GM19395 (cell line): Measurements from ENCODE around the gene PVALEF.

ENCODE experiments used
- ATAC-seq: cut with Tn5 transposase; IDR thresholded peaks from one replicate; pipeline ENCODE4 v1.9.1; 2021; ENCODE audit warnings: mild to moderate bottlenecking, moderate library complexity; ENCODE audit not compliant: unreplicated experiment

The PVALEF gene

DNA sequence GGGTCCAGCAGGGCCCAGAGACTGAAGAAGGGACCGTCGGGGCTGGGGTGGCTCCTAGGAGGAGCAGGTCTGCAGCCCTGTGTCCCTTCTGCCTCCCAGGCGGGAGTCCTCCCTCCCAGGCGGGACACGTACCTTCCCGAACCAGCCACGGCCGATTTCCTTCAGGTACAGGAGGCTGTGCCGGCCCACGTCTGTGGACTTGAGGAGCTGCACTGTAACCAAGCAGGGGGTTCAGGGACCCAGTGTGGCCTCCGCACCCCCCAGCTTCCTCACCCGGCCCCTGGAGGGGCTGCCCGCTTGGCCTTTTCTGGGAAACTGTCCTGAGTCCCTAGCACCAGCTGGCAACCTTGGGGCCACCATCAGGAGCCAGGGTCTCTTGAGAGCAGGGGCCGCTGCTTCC, 37.0 kb upstream of the PVALEF start:
- no peak for ATAC-seq

DNA sequence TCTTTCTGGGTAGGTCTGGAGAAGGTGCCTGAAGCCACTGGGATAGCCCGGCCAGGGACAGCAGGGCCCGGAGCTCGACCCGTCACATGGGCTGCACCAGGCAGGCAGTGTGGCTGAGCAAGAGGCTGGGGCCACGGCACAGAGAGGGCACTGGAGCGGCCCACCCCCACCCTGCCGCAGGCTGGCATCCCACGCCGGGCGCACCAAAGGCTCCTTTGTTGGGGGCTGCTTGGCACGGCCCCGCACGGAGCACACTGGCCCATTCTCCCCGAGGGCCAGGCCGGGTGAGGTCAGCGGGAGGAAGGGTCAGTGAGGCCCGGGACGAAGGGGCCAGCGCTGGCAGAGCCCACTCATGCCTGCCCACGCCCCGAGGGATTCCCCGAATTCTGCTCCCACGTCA, 36.5 kb upstream of the PVALEF start:
- ATAC-seq: no peak

DNA sequence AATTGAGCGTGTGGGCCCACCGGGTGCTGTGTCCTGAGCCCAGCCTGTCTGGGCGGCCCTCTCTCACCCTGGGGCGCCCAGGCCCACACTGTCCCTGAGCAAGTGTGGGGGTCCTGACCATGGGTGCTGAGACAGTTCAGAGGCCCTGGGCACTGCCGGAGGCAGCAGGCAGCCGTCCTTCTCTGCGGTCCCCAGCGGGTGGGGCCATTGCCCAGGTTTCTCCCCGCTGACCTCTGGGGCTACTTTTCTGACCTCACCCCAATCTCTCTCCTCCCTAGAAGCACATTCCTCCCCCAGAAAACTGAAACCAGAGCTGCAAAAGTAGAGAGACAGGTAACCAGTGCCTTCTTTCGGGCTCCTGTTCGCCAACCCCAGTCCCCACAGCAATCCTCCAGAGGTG, 36.0 kb upstream of the PVALEF start:
- no peak for ATAC-seq

DNA sequence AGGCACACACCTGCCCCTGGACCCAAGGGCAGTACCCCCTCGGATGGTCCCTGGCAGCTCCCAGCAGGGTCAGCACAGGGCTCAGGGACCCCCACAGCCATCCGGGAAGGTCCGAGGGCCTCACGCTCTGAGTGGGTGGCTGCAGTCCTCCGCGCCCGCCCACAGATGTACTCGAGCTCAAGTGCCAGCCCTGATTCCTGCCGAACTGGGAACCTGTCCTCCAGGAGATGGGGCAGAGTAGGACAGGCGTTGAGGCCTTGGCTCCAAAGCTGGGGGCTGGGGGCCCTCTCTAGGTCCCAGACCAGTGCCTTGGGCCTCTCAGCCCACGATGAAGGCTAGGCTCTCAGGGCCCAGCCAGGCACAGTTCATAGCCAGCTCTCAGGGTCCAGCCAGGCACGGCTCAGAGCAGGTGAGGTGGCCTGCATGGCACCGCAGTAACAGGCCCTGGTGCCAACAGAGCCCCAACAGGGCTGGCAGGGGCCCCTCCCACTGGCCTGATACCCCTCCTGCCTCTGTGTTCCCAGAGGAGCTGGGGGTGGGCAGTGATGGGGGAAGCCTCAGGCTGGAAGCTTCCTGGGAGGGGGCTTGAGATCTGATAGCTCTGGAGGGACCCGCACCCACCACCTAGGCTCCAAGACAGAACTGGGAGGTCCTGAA, 35.5 kb upstream of the PVALEF start:
- no peak for ATAC-seq

DNA sequence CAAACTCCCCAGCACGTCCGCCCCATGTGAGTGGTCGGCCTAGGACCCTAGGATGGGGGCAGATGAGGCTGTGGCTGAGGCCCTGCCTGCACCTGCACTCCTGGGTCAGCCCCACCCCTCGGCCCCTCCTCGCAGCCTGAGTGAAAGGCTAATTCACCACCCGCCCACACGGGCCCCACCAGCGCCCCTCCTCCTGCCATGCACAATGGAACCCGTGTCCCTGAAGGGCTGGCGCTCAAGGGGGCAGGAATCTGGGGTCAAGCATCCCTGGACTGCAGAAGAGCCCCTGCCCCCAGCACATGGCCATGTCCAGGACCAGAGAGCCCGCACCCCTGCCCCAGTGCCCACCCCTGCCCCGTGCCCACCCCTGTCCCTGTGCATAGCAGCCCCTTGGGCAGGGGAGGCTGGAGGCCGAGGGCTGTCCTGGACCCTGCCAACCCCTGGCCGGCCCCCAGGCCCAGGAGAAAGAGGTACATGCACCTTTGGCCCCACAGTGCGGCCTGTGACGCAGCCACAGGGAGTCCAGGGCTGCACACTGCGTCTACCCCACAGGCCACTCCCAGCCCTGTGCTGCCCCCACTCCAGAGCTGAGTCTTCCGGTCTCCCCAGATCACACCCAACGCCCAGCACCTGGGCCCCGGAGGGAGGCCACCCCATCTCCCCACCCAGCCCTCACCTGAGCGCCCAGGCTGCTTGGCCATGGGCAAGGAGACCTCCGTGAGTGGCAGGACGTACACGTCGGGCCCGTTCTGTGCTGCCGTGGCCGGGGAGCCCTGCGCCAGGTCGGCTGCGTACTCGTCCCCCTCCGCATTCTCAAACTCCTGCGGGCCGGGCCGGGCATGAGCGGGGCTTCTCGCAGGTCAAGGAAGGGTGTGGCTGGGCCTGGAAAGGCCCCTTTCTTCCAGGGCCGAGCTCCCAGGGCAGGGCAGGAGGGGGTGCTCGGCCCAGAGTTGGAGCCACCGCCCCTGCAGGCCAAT, 34.6 kb upstream of the PVALEF start:
- ATAC-seq: no peak

DNA sequence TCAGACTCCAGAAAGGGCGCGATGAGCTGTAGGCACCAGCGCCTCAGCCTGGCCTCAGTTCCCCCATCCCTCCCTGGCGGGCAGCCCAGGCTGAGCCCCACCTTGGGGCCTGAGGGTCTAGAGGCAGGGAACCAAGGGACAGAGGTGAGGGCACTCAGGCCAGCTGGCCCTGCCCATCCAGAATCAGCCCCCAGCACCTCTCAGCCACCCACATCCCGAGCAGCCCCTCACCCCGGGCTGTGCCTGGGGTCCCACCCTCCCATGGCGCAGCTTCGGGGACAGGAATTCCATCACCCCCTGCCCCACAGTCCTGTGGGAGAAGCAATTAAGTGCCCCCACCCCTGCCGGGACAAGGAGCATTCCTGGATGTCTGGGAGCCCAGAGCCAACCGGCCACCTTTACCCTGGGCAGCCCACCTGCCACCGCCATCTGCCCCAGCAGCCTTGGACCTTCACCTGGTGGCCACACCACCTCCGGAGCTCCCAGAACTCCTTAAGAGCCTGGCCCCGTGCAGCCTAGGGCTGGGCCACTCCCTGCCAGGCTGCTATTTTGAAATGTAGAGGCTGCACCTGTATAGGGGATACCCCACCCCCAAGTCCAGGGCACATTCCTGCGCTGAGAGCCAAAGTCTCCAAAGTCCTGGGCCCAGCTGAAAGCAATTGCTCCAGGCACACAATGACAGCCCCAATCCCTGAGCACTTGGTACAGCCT, 33.7 kb upstream of the PVALEF start:
- no peak for ATAC-seq

DNA sequence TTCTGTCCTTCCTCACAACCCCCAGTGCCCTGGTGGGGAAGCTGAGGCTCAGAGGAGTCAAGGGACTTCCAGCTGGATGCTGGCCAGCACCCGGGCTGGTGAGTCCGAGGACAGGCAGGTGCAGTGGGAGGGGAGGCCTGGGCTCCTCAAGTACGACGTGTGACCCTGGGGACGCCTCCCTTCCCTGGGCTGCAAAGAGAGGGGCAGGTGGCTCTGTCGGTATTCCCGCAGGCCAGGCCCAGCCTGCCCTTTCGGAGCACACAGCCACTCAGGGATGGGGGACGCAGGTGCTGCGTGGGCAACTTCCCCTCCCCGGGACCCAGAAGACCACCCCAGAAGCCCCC, 33.1 kb upstream of the PVALEF start:
- ATAC-seq: no peak

DNA sequence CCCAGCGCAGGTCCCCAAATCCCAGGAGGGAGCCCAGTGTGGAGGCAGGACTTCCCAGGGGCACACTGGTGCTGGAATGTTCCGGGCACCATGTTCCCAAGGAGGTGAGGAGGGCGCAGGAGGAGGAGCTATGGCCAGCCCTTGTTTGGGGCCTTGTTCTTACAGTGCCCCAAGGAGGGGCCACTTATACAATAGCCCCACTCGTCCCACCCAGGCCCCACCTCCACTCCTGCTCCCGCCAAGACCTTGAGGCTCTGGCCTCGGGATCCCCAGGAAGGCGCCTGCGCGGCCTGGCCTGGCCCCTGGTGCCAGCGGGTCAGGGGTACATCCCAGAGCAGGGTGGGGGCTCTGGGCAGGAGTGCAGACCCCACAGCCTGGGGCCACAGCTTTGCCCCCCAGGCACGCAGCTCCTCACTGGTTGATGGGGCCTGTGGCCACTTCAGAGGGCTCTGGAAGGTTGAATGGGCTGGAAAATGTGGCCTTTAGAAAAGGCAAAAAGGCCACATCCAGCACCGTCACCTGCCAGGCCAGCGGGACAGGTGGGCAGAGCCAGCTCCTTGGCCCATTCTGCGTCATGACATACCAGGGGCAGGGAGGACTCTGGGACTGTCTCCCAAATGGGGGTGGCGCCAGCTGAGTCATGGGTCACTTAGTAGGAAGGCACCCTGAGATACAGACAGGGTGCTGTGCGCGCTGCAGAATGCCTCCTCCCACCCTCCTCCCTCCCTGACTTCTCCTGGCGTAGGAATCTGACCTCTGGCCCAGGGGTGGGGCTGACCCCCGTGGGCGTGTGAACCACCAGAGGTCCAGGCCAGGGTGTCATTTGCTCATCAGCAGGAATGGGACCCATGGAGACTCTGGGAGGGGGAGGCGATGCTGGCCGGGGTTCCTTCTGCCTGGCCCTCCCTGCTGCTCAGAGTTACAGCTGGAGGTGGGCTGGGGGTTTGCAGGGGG, 32.3 kb upstream of the PVALEF start:
- ATAC-seq: no peak

DNA sequence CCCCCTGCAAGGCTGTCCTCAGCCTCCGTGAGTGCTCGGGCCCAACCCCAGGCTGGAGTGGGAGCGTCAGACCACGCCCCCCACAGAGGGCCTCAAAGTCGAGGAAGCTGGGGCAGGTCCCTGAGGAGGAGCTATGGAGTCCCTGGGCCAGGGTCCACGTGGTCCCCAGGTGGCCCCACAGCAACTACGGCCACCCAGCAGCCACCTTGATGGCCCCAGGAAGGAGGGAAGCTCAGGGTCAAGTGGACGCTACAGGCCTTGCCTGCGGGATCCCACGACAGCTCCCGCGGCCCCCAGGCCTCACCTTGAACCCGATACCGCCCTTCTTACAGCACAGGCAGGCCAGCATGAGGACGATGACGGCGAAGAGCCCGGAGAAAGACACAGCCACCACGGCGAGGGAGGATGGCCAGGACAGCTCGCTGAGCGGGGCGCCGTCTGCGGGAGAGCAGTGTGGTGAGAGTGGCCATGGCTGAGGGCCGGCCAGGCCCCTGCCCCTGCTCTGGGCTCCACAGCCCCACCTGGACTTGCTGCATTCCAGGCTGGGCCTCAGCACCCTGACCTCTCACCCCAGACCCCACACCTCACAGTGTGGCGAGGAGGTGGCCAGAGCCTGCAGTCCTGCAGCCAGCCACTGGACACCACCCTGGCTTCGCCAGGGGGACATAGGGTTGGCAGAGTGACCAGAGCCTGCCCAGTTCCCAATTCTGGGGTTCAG, 31.1 kb upstream of the PVALEF start:
- no peak for ATAC-seq

DNA sequence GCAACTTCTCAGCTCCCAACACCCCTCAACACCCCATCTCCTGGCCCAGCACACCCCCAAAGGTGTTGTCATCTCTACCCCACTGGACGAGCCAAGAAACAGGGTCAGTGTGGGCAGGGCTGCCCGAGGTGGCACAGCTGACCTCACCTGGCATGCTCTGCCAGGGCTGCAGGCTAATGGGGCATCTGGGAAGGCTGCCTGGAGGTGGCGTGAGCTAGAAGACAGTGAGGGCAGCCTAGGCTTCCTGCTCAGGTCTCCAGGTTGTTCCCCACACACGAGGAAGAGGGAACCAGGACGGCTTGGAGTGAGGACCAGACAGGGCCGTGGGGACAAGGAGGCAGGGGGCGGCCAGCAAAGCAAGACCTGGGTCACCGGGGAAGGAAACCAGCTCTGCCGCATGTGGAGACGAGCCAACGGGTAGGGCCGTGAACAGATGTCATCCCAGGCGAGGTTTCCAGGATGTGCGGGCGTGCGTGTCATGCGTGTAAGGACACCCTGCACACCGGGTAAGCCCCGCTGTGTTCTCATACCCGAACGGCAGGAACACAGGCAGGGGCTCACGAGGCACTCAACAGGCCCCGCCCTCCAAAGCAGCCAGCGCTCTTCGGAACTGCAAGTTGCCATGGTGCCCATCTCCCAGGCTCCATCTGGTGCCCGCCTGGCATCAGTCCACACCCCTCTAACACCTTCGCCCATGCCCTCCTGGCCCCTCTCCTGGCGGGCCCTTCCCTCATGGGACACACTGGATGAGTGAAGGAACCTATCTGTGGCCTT, 29.6 kb upstream of the PVALEF start:
- no peak for ATAC-seq

DNA sequence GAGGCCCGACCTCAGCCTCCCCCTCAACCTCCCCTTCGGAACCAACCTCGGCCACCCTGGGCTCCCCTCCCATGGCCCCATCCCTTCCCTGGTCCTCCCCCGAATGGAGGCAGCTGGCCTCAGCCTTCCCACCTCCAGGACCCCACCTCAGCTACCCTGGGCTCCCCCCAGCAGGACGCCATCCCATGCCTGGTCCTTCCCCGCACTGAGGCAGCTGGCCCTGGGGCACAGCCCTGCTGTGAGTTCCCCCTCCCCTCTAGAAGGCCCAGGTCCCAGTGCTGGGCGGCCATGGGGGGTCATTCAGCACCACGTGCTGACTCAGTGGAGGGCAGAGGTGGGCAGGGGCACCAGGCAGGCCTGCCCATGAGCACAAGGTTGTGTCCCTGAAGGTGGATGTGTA, 28.9 kb upstream of the PVALEF start:
- no peak for ATAC-seq

DNA sequence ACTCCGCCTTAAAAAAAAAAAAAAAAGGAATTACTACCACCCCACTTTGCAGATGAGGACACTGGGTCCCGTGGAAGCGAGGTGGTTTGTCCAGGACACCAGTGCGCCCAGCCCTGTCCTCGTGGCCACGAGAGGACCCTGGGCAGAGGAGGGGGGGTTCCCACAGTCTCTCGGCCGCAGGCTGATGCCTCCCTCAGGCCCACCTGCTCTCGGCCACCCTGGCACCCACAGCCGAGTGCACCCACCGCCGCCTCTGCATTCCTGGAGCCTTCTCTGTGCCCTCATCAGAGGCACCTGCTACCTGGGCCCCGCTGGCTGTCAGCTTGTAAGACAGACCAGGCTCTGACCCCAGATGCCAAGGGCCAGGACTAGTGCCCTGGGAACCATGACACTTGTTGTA, 28.1 kb upstream of the PVALEF start:
- no peak for ATAC-seq

DNA sequence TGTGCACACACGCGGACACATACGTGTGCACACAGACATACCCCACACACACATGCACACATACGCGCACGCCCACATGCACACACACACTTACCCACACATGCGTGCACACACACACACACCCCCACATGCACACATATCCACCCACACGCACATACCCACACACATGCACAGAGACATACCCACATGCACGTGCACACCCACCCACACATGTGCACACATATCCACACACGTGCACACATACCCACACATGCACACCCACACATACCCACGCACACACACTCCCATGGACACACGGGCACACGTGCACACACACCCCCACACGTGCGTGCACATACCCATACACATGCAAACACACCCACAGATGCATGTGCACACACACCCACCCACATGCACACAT, 27.2 kb upstream of the PVALEF start:
- no peak for ATAC-seq

DNA sequence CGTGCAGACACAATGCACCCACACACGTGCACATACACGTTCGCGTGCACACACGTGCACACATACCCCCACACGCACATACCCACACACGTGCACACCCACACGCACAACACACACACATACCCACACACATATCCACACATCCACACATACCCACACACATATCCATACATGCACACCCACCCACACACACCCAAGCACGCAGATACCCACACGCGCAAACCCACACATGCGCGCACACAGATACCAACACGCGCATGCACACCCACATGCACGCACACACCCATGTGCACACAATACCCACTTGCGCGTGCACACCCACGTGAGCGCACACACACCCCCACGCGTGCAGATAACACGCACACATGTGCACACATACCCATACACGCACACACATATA, 26.8 kb upstream of the PVALEF start:
- no peak for ATAC-seq

DNA sequence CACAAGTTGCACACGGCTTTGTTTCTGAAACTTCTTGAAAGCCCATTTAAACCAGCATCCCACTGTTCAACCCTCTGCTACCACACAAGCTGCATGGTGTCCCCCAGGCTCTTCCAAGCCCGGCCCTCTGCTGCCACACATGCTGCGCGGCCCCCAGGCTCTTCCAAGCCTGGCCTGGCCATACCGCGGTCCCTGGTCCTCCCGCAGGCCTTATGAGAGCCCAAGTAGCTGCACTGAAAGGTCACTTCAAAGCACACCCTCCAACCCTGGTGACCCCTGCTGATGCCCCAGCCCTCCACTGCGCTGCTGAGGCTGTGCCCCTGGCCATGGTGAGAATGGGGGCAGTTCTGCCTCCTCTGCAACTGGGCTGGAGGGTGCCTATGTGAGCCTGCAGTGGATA, 25.9 kb upstream of the PVALEF start:
- no peak for ATAC-seq

DNA sequence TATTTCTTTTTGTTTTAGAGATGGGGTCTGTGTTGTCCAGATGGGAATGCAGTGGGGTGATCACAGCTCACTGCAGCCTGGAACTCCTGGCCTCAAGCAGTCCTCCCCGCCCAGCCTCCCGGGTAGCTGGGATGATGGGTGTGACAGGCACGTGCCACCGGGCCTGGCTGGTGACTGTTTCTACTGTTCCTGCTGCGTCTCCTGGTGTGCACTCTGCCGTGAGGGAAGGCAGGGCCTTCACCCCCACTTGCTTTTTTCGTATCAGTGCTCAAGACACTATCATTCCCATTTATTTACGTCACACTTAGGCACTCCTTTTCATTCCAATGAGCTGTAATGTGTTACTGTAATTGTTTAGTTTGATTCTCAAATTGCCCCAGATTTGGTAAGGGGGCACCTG, 25.3 kb upstream of the PVALEF start:
- ATAC-seq: no peak

DNA sequence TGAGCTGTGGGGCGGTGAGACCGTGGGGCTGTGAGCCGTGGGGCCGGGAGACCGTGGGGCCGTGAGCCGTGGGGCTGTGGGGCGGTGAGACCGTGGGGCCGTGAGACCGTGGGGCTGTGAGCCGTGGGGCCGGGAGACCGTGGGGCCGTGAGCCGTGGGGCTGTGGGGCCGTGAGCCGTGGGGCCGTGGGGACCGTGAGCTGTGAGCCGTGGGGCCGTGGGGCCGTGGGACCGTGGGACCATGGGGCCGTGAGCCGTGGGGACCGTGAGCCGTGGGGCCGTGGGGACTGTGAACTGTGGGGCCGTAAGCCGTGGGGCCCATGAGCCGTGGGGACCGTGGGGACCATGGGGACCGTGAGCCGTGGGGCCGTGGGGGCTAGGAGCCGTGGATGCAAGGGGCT, 24.6 kb upstream of the PVALEF start:
- no peak for ATAC-seq

DNA sequence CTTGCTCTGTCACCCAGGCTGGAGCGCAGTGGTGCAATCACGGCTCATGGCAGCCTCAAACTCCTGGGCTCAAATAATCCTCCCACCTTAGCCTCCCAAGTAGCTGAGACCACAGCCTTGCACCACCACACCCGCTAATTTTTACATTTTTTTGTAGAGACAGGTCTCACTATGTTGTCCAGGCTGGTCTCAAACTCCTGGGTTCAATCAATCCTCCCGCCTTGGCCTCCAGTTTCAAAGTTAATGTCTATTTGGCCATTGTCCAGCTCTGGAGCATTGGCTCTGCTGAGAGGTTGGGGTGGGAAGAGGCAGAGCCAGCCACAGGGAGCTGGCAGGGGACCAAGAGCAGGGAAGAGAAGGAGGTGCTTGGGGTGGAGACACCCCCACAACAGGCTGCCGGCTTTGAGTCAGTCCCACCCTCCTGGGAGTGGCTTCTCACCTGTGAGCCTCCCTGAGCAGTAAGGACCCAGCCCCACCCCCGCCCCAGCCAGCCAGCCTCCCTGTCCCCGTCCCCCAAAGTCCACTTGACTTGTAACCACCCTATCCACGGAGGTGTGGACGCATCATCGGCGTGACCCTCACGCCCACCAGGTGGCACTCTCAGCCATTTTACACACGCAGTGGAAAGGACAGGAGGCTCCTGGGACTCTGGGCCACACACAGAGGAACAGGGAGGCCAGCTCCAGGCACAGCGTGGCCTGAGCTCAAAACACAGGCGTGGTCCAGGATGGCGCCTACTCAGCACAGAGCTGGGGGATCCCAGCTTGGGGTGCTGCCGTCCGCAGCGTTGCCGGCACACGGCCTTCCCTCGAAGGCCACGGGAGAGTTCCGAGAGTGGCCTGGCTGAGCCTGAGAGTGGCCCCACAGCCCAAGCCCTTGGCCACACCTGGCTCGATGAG, 22.8 kb upstream of the PVALEF start:
- ATAC-seq: no peak

DNA sequence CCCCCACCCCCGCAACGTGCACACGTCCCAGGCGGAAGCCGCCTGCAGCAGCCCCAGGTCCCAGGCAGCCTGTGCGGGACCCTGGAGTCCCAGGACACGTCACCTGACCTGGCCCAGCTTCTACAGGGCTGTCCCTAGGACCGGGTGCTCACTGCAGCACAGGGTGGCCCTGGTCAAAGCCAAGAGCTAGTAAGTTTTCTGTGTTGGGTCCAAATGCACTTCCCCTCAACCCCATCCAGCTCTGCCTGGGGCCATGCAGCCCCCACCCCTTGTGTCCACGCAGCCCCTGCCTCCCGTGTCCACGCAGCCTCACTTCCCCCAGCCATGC, 22.1 kb upstream of the PVALEF start:
- no peak for ATAC-seq
